ENCODE data around the gene PRRT2. TPM values are rescaled to one million over a fixed set of nuclear protein-coding genes. Genes with fewer than 3 reads are reported as not detected.

PRRT2 gene
- total and polyA plus RNA-seq, 2 donors (not counting 3 experiments of a cell fraction or from before 2014, with no cell fraction given): 3.3 TPM

GRCh38 chr16:29837841-29838240 is 25.8 kb downstream of the PRRT2 start:
- no peak overlapping the region for H3K27ac ChIP-seq (ENCODE audit: insufficient read depth, low read depth, low read length)
- H3K4me1 ChIP-seq (ENCODE audit: control insufficient read depth, extremely low read depth, insufficient read depth, low read length): no peaks in the 10 kb centered on the region
- no peaks in the 10 kb centered on the region for H3K9me3 ChIP-seq (replicated peaks; ENCODE audit: control insufficient read depth, insufficient read depth, low read length)
- POLR2A ChIA-PET: no interaction called here
- DNase-seq (ENCODE audit: low read depth, low spot score) (peak; percentile 88), FAIRE-seq (peak; percentile 42)
- CTCF ChIA-PET: interaction anchor here (1.8 to 4.5 kb wide), 2 partner anchors 11 to 53 kb away, joined by 5 to 46 read pairs; no protein-coding TSS in a partner anchor
- BruUV-seq (replicated peaks): no TSS peak
- H3K79me2 ChIP-seq (ENCODE audit: control insufficient read depth, insufficient read depth, low read length): no peaks in the 10 kb centered on the region
- dilution Hi-C loops (cut with MboI; ENCODE audit: extremely low pct_ligation_motif_present, low sequenced_read_pairs) (no loop called here), intact Hi-C loops (cut with micrococcal nuclease) (no loop called here)
- no peak overlapping the region for H3K9ac ChIP-seq (replicated peaks; ENCODE audit: extremely low read depth, insufficient read depth, low read length)
- no peak overlapping the region for H3K4me2 ChIP-seq (ENCODE audit: insufficient read depth, low read length)
- no peaks in the 10 kb centered on the region for H3K9me1 ChIP-seq (replicated peaks; ENCODE audit: control insufficient read depth, extremely low read depth, insufficient read depth, low read length)
- no peaks in the 10 kb centered on the region for H4K20me1 ChIP-seq (replicated peaks; ENCODE audit: control insufficient read depth, extremely low read depth, insufficient read depth, low read length)
- H3K4me3 ChIP-seq (replicated peaks in 1 of 3; ENCODE audit: insufficient read depth in 1 of 3, low read depth in 1 of 3, low read length in 3 of 3): no peak overlapping the region
- no peak for TF ChIP-seq EZH2 (IDR thresholded peaks at IDR 0.05; ENCODE audit: borderline replicate concordance, low read depth, low read length, severe bottlenecking)
- no peak for TF ChIP-seq MYC (IDR thresholded peaks at IDR 0.05; ENCODE audit: low read depth, low read length)
- no peak for TF ChIP-seq GATA2 (IDR thresholded peaks at IDR 0.05; ENCODE audit: insufficient read depth, insufficient read length, low read depth, low read length)
- TF ChIP-seq FOS (IDR thresholded peaks at IDR 0.05; ENCODE audit: borderline replicate concordance, insufficient read depth, low read length): no peak
- no peak for TF ChIP-seq POLR2AphosphoS5 (IDR thresholded peaks at IDR 0.05; ENCODE audit: insufficient read depth, low read depth, low read length)
- TF ChIP-seq POLR2A (IDR thresholded peaks at IDR 0.05; ENCODE audit: low read depth, low read length): no peak
- no peak for TF ChIP-seq JUN (IDR thresholded peaks at IDR 0.05; ENCODE audit: borderline replicate concordance, insufficient read depth, insufficient read length, low read depth)
- no peak for TF ChIP-seq MAX (IDR thresholded peaks at IDR 0.05; ENCODE audit: insufficient read depth, insufficient read length)
- no peak for TF ChIP-seq CTCF (IDR thresholded peaks at IDR 0.05; ENCODE audit: extremely low read depth in 1 of 2, insufficient read depth in 1 of 2, low read depth in 1 of 2, low read length in 2 of 2)
- no peak overlapping the region for H2AFZ ChIP-seq (ENCODE audit: low read depth, low read length)
- peaks cover 0 to 21% of the 10 kb centered on the region in 2 experiments for H3K36me3 ChIP-seq (ENCODE audit: control insufficient read depth in 2 of 2, extremely low read depth in 1 of 2, insufficient read depth in 2 of 2, low read length in 2 of 2)
- no peaks in the 10 kb centered on the region for H3K27me3 ChIP-seq (ENCODE audit: control insufficient read depth in 2 of 2, insufficient read depth in 2 of 2, low read length in 2 of 2)

Measured in endothelial cell of umbilical vein (primary cell).